HepG2 (cell line): ENCODE results near the gene GGACT.

ENCODE experiments used
- FOXC1 ChIP-seq: sonication (generic); formaldehyde crosslinking; IDR thresholded peaks from 2 replicates; pipeline ENCODE4 v1.8.0; 2022; ENCODE audit warnings: mild to moderate bottlenecking, missing genetic modification reagents, borderline replicate concordance
- GZF1 ChIP-seq: sonication (generic); formaldehyde crosslinking; IDR thresholded peaks from 2 replicates; pipeline ENCODE4 v1.5.1; 2020; ENCODE audit warnings: mild to moderate bottlenecking, missing genetic modification reagents
- MXI1 ChIP-seq: IDR thresholded peaks from 3 replicates; pipeline ENCODE4 v1.6.1; 2012; ENCODE audit warnings: low read depth, low read length, inconsistent platforms, borderline replicate concordance
- PHF8 ChIP-seq: sonication (generic); formaldehyde crosslinking; IDR thresholded peaks from 2 replicates; pipeline ENCODE4 v1.5.0; 2020; ENCODE audit warnings: missing genetic modification reagents
- RBAK ChIP-seq: sonication (generic); formaldehyde crosslinking; IDR thresholded peaks from 2 replicates; pipeline ENCODE4 v1.5.1; 2020; ENCODE audit warnings: mild to moderate bottlenecking, missing genetic modification reagents
- REPIN1 ChIP-seq: sonication (generic); formaldehyde crosslinking; IDR thresholded peaks from 2 replicates; pipeline ENCODE4 v1.8.0; 2022; ENCODE audit warnings: missing genetic modification reagents, low read depth, mild to moderate bottlenecking, borderline replicate concordance
- SP1 ChIP-seq, 2 experiments: fragments of 450-650 bp in 1 of 2; sonication (generic) in 1 of 2; formaldehyde crosslinking in 1 of 2; IDR thresholded peaks; 2 replicates each; pipeline versions ENCODE4 v1.4.0 to v1.6.1; 2016 to 2020; ENCODE audit warnings: missing genetic modification reagents in 1 of 2
- SP5 ChIP-seq: IDR thresholded peaks from 2 replicates; pipeline ENCODE4 v1.6.1; 2016; ENCODE audit warnings: low read depth, borderline replicate concordance
- TBP ChIP-seq: sonication (generic); formaldehyde crosslinking; IDR thresholded peaks from 2 replicates; pipeline ENCODE4 v1.5.0; 2020; ENCODE audit warnings: missing genetic modification reagents
- ZNF207 ChIP-seq: fragments of 450-650 bp; IDR thresholded peaks from 2 replicates; pipeline ENCODE4 v1.6.1; 2016; ENCODE audit warnings: antibody characterized with exemption, borderline replicate concordance
- TF ChIP-seq, protein P1 (sequence below): sonication (generic); formaldehyde crosslinking; IDR thresholded peaks from 2 replicates; pipeline ENCODE4 v1.5.0; 2020; ENCODE audit warnings: mild to moderate bottlenecking, missing genetic modification reagents, moderate library complexity
- TF ChIP-seq, protein P2 (sequence below): IDR thresholded peaks from 2 replicates; pipeline ENCODE4 v1.6.1; 2016; ENCODE audit warnings: mild to moderate bottlenecking
- TF ChIP-seq, protein P3 (sequence below): sonication (generic); formaldehyde crosslinking; IDR thresholded peaks from 2 replicates; pipeline ENCODE4 v1.4.0; 2020; ENCODE audit warnings: missing genetic modification reagents, low read depth, mild to moderate bottlenecking, borderline replicate concordance

DNA sequence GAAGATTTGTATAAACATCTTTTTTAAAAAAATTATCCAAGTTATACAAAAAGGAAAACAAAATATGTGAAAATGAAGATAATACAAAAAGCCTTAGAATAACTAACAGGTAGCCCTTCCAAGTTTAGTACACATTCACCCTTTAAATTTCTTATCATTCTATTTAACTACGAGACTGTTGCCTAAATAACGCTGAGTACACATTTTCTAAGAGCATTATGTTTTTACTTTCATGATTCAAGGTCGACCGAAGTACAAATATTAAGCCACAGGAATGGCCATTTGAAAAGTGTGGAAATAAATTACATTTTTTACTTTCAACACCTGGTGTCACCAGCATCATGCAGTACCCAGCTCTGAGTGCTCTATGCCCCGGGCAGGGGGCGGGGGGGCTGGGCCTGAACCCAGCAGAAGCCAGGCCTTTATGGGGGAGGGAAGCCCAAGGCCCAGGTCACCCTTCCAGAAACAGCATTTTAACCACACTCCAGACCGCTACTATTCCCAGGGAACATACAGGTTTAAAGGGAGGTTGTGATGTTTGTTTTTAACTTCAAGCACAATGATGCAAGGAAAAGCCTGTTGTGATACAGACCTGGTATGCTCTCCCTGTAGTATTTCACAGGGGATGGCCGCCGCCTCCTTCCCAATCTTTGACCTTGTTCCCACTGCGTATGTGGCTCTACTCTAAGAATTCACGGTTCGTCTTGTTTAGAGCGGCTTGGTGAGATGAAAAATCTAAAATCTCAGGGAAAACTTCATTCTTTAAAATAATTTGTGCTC lies 24.0 kb downstream of the GGACT start:
- TF ChIP-seq TBP (CRISPR knock-in tag) (no peak), FOXC1 (no peak), SP1 (IDR thresholded peaks at IDR 0.05) (no peak), SP1 (CRISPR knock-in tag; IDR thresholded peaks at IDR 0.05) (no peak), REPIN1 (no peak), SP5 (no peak), PHF8 (CRISPR knock-in tag) (no peak), ZNF207 (no peak), RBAK (CRISPR knock-in tag) (no peak), MXI1 (no peak), GZF1 (CRISPR knock-in tag) (no peak)
- TF ChIP-seq, protein P1, sequence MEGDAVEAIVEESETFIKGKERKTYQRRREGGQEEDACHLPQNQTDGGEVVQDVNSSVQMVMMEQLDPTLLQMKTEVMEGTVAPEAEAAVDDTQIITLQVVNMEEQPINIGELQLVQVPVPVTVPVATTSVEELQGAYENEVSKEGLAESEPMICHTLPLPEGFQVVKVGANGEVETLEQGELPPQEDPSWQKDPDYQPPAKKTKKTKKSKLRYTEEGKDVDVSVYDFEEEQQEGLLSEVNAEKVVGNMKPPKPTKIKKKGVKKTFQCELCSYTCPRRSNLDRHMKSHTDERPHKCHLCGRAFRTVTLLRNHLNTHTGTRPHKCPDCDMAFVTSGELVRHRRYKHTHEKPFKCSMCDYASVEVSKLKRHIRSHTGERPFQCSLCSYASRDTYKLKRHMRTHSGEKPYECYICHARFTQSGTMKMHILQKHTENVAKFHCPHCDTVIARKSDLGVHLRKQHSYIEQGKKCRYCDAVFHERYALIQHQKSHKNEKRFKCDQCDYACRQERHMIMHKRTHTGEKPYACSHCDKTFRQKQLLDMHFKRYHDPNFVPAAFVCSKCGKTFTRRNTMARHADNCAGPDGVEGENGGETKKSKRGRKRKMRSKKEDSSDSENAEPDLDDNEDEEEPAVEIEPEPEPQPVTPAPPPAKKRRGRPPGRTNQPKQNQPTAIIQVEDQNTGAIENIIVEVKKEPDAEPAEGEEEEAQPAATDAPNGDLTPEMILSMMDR (CRISPR knock-in tag): peak; percentile 58
- TF ChIP-seq, protein P2, sequence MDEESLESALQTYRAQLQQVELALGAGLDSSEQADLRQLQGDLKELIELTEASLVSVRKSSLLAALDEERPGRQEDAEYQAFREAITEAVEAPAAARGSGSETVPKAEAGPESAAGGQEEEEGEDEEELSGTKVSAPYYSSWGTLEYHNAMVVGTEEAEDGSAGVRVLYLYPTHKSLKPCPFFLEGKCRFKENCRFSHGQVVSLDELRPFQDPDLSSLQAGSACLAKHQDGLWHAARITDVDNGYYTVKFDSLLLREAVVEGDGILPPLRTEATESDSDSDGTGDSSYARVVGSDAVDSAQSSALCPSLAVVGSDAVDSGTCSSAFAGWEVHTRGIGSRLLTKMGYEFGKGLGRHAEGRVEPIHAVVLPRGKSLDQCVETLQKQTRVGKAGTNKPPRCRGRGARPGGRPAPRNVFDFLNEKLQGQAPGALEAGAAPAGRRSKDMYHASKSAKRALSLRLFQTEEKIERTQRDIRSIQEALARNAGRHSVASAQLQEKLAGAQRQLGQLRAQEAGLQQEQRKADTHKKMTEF: no peak
- TF ChIP-seq, protein P3, sequence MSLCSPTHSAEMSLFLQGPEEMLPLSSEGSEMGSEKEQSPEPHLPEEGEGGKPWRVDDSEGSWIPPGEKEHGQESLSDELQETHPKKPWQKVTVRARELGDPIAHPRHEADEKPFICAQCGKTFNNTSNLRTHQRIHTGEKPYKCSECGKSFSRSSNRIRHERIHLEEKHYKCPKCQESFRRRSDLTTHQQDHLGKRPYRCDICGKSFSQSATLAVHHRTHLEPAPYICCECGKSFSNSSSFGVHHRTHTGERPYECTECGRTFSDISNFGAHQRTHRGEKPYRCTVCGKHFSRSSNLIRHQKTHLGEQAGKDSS: no peak
